GM12864 (cell line): Measurements from ENCODE around the gene CENPV.

ENCODE experiments used
- DNase-seq: peaks from one replicate; pipeline ENCODE4 v3.0.0-alpha.2; 2011; ENCODE audit warnings: low read depth
- H3K4me3 ChIP-seq: 2 replicates; pipeline ENCODE4 v1.5.1; 2011; ENCODE audit warnings: mild to moderate bottlenecking, low read depth, low read length, control low read depth
- CTCF ChIP-seq: IDR thresholded peaks from 2 replicates; pipeline ENCODE4 v1.5.1; 2011; ENCODE audit warnings: low read depth, mild to moderate bottlenecking, moderate library complexity, low read length, control low read depth, inconsistent platforms; ENCODE audit errors: missing control alignments

Gene CENPV

DNA sequence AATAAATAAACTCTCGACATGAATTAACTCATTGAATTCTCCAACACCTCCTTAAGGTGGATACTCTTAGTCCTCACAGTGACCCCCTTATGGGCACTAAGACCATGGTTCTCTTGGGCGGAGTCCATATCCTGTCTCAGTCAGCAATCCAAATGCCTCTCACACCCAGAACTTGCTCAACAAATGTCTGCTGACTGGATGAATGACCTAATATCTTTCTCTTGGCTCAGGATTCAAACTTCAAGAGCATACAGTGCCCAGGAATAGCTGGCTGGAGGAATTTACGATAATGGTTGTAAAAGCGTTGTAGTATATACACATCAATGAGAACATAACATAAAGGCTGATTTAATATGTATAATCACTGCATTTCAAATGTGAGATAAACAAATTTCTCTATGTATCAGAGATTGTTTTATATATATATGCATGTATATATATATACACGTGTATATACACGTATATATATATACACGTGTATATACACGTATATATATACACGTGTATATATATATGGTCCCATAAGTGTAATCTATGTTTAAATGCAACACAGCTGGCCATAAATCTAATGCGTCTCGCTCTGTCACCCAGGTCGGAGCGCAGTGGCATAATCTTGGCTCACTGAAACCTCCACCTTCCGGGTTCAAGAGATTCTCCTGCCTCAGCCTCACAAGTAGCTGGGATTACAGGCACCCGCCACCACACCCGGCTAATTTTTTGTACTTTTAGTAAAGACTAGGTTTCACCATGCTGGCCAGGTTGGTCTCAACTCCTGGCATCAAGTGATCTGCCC, 21.1 kb upstream of the CENPV start:
- H3K4me3 ChIP-seq: no peak overlapping the region
- no peak for DNase-seq
- no peak for TF ChIP-seq CTCF

- no peak overlapping the region for H3K4me3 ChIP-seq
- DNase-seq: no peak
- no peak for TF ChIP-seq CTCF
These were observed 18.5 kb upstream of the CENPV start for GRCh38 chr17:16371742-16372141.

DNA sequence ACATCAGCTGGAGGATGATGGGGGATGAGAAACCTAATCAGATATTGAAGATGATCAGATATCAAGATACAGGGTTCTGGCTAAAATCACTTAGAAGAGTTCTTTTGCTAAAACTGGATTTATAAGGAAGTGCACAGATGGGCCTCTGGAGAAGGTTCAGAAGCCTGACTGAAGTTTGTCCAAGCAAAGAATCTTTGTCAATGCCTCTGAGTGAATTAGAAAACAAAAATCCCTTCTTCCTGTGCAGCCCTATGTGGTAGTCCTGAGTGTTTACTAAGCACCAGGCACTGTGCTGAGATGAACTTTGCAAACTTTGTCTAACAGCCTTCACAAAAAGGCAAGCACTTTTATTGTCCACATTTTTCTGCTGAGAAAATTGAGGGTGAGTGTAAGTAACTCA, 11.4 kb upstream of the CENPV start:
- no peak for TF ChIP-seq CTCF
- DNase-seq: no peak
- H3K4me3 ChIP-seq: no peak overlapping the region

GRCh38 chr17:16363749-16364536, 10.7 kb upstream of the CENPV start:
- peak; percentile 68 for DNase-seq

GRCh38 chr17:16361874-16362273, 8.6 kb upstream of the CENPV start:
- no peak for DNase-seq
- no peak for TF ChIP-seq CTCF

More at GRCh38 chr17:16363749-16364536, 10.7 kb upstream of the CENPV start:
- no peak overlapping the region for H3K4me3 ChIP-seq
- peak; percentile 89 for TF ChIP-seq CTCF

GRCh38 chr17:16358394-16358793, 5.1 kb upstream of the CENPV start:
- H3K4me3 ChIP-seq: no peak overlapping the region
- DNase-seq: no peak
- TF ChIP-seq CTCF: no peak

More at GRCh38 chr17:16361874-16362273, 8.6 kb upstream of the CENPV start:
- H3K4me3 ChIP-seq: no peak overlapping the region
